ENCODE results near the gene NME3. TPM values are rescaled to one million over a fixed set of nuclear protein-coding genes. Genes with fewer than 3 reads are reported as not detected.

The NME3 gene
- total RNA-seq, 1 donor from 2014 or later = 34.6 TPM

DNA sequence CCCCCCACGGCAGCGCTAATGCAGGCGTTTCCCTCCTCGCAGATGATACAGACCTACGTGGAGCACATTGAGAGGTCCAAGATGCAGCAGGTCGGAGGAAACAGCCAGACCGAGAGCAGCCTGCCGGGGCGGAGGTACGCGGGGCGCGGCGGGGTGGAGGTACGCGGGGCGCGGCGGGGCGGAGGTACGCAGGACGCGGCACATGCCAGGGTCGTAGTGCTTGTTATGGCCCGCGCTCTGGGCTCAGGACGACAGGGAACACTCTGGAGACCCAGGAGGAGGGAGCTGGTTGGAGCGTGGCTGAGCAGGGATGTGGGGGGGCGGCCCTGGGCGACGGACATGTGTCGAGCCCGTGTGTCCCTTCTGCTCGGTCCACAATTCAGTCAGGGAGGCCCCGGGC lies 41.9 kb downstream of the NME3 start:
- no peak for DNase-seq (ENCODE audit: low spot score)

DNA sequence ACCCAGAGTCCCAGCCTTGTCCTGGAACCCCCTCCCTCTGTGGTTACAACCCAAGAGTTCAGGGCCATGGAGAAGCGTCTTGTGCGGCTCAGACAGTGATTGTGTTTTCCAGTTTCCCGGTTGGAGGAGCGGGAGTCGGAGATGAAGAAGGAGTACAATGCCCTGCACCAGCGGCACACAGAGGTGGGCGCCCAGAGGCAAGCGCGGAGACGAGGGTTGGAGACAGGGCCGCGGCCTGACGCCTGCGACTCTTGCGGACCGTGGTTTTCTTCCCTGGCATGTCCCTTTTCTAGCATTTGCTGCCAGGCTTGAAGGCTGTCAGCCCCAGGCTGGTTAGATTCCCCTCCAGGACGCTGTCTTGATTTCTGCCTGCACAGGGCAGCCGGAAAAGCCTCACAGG lies 42.3 kb downstream of the NME3 start:
- DNase-seq (ENCODE audit: low spot score) = no peak

DNA sequence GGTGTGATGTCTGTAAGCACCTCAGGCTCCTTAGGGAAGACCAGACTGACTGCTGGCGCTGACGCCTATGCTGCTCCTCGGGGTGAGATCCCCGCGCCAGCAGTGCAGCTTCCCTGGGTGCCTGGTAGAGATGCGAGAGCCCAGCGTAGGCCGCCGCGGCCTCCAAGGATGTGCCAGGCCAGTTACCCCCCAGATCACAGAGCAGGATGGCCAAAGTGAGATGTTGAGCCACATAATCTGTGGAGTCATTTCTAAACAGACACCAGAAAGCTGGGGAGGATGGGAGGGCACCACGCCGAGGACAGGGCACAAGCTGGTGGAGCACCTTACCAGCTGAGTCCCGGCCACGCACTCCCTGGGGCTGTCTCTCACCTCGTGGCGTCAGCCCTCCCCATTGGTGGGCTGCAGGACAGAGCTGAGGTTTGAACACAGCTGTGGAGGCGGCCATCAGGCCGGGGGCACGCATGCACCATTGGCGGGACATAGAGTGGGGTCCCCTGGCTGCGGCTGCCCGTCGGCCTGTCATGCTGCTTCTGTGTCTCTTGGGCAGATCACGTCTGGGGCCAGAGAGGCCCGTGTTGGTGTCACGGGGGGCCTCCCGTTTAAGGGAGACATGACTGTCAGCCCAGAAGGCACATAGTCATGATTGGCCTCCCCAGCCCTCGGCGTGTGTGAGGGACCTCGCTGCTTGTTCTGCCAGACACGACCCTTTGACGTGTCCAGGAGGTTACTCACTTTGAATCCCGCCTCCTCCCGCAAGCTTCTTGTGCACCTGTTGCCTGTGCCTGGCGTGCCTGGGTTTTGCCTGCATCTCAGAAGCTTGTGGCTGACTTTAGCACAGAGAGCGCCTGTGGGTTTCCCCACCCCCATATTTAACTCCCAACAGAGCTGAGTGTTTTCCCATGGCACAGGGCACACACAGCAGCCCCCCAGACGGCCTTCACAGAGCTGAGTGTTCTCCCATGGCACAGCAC lies 43.4 kb downstream of the NME3 start:
- no peak for DNase-seq (ENCODE audit: low spot score)

DNA sequence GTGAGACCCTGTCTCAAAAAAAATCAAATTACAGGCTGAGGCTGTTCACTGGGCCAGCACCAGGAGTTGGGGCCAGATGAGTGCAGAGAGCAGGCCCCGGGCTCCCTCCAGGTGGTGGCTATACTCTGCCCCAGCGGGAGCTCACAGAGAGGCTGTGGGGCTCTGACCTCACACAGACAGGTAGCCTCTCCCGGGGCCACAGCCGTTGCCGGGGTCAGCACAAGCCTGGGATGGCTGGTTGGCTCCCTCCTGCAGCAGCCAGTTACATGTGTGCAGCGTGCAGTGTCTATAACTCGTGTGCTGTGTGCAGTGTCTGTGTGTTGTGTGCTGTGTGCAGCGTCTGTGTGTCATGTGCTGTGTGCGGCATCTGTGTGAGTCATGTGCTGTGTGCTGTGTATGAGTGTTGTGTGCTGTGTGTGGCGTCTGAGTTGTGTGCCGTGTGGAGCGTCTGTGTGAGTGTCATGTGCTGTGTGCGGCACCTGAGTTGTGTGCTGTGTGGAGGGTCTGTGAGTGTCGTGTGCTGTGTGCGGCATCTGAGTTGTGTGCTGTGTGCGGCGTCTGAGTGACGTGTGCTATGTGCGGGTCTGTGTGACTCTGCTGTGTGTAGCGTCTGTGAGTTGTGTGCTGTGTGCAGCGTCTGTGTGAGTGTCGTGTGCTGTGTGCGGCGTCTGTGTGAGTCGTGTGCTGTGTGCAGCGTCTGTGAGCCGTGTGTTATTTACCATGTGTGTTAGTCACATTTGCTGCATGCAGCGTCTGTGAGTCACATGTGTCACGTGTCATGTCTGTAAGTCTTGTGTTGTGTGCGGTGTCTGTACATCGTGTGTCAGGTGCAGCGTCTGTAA lies 44.5 kb downstream of the NME3 start:
- DNase-seq (ENCODE audit: low spot score) = no peak

DNA sequence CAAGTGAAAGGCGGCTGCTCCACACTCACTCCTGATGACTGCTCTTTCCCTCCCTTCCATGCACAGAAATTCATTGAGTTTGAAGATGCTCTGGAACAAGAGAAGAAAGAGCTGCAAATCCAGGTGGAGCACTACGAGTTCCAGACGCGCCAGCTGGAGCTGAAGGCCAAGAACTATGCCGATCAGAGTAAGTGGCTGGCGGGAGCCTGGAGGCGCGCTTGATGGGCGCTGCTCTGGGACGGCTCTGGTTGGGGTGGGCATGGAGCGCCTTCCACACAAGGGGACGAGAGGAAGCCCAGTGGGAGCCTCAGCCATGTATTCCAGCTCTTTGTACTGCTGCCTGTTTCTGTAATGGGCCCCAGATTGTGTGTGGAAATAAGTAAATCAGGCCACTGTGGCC lies 46.9 kb downstream of the NME3 start:
- no peak for DNase-seq (ENCODE audit: low spot score)

DNA sequence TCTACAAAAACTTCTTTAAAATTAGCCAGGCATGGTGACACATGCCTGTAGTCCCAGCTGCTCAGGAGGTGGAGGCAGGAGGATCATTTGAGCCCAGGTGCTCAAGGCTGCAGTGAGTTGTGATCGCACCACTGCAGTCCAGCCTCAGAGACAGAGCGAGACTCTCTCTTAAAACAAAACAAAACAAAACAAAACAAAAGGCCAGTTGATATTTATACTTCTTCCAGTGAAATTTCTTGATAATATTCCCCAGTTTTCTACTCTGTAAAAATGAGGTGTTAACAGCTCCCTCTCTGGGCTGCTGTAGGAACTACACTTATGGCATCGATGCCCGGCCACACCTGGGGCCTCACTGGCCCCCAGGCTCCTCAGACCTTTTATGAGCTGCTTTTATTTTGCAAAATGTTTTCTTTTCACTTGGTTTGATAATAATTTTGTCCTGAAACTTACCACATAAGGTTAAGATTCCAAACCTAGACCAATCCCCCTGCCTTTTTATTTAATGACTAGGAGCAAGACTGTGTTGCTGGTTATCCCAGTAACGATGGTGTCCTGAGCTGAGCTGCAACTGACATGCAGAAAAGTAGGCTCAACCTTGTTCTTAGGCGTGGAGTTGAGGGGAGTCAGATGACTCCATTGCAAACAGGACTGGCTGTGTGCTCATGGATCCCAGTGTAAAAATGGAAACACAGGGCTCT lies 47.7 kb downstream of the NME3 start:
- no peak for DNase-seq (ENCODE audit: low spot score)

DNA sequence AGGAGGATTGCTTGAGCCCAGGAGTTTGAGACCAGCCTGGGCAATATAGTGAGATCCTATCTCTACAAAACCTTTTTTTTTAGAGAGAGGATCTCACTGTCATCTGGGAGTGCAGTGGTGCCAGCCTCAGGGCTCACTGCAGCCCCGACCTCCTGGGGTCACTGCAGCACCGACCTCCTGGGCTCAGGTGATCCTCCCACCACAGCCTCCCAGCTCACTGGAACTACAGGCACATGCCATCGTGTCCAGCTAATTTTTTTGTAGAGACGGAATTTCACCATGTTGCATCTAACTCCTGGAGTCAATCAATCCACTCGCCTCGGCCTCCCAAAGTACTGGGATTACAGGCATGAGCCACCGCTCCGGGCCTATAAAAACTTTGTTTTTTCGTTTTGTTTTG lies 50.0 kb downstream of the NME3 start:
- DNase-seq (ENCODE audit: low spot score) = no peak

Small RNA genes lying within 50 kb of the gene (microRNA-seq; reads per million reads assigned to microRNA genes)
- not detected for gene MIR3177 (ENCODE audit: borderline number of aligned reads)

Other genes starting within 250 kb of the NME3 start
- 37.2 TPM for gene TMEM204, start 237.9 kb downstream of the NME3 start, total RNA-seq
- gene IFT140, start 159.5 kb downstream of the NME3 start, total RNA-seq = 12.7 TPM
- 15.4 TPM for gene CRAMP1, start 159.2 kb downstream of the NME3 start, total RNA-seq
- gene JPT2, start 93.3 kb downstream of the NME3 start, total RNA-seq = 39.0 TPM
- 55.6 TPM for gene MAPK8IP3, start 65.3 kb downstream of the NME3 start, total RNA-seq
- 14.5 TPM for gene EME2, start 1.3 kb upstream of the NME3 start, total RNA-seq
- gene MRPS34, start 1.6 kb upstream of the NME3 start, total RNA-seq = 71.3 TPM
- gene SPSB3, start 11.0 kb upstream of the NME3 start, total RNA-seq = 28.8 TPM
- 35.1 TPM for gene NUBP2, start 11.4 kb upstream of the NME3 start, total RNA-seq
- gene IGFALS, start 22.2 kb upstream of the NME3 start, total RNA-seq = not detected
- gene HAGH, start 55.3 kb upstream of the NME3 start, total RNA-seq = 58.4 TPM
- gene FAHD1, start 55.7 kb upstream of the NME3 start, total RNA-seq = 17.9 TPM
- gene MEIOB, start 100.6 kb upstream of the NME3 start, total RNA-seq = not detected
- gene HS3ST6, start 146.9 kb upstream of the NME3 start, total RNA-seq = not detected
- 27.1 TPM for gene MSRB1, start 171.7 kb upstream of the NME3 start, total RNA-seq
- gene RPL3L, start 183.1 kb upstream of the NME3 start, total RNA-seq = not detected
- gene NDUFB10, start 188.0 kb upstream of the NME3 start, total RNA-seq = 126 TPM
- gene RPS2, start 193.3 kb upstream of the NME3 start, total RNA-seq = 1,385 TPM
- not detected for gene RNF151, start 195.3 kb upstream of the NME3 start, total RNA-seq
- gene TBL3, start 200.5 kb upstream of the NME3 start, total RNA-seq = 26.5 TPM
- not detected for gene NOXO1, start 209.9 kb upstream of the NME3 start, total RNA-seq
- gene GFER, start 212.7 kb upstream of the NME3 start, total RNA-seq = 15.7 TPM
- gene SYNGR3, start 218.4 kb upstream of the NME3 start, total RNA-seq = not detected
- 50.5 TPM for gene ZNF598, start 238.3 kb upstream of the NME3 start, total RNA-seq
- gene NPW, start 248.2 kb upstream of the NME3 start, total RNA-seq = 0.58 TPM

Data from mesenteric fat pad (tissue), 1 donor.